ENCODE data around the gene OMA1.

The OMA1 gene

GRCh38 chr1:58571616-58572015 lies 25.1 kb upstream of the OMA1 start:
- no peaks in the 10 kb centered on the region for H3K36me3 ChIP-seq (ENCODE audit: insufficient read depth, low read length)
- H3K4me1 ChIP-seq (ENCODE audit: insufficient read depth, low read length, severe bottlenecking) = no peaks in the 10 kb centered on the region
- H3K27me3 ChIP-seq (ENCODE audit: insufficient read depth, low read length) = no peaks in the 10 kb centered on the region
- no peak overlapping the region for H3K27ac ChIP-seq (ENCODE audit: low read depth, low read length, poor library complexity, severe bottlenecking)
- H3K9ac ChIP-seq (ENCODE audit: low read length) = no peak overlapping the region
- H4K20me1 ChIP-seq (ENCODE audit: insufficient read depth, low read length) = no peaks in the 10 kb centered on the region
- no peak overlapping the region for H3K4me3 ChIP-seq (ENCODE audit: low read depth, low read length, poor library complexity, severe bottlenecking)
- no peak for TF ChIP-seq EZH2 (IDR thresholded peaks at IDR 0.05; ENCODE audit: borderline replicate concordance, low read length)
- no peak for TF ChIP-seq CTCF (IDR thresholded peaks at IDR 0.05; ENCODE audit: low read length)
- H2AFZ ChIP-seq (ENCODE audit: low read length) = no peak overlapping the region
- H3K79me2 ChIP-seq (ENCODE audit: insufficient read depth, low read length) = no peaks in the 10 kb centered on the region
- H3F3A ChIP-seq (ENCODE audit: insufficient read depth, low read length) = no peaks in the 10 kb centered on the region
- H3K4me2 ChIP-seq (ENCODE audit: low read length) = no peak overlapping the region
- no peaks in the 10 kb centered on the region for H3K9me2 ChIP-seq (ENCODE audit: low read depth, low read length)
- H3K9me3 ChIP-seq (ENCODE audit: low read length) = no peaks in the 10 kb centered on the region

- H3F3A ChIP-seq (ENCODE audit: insufficient read depth, low read length) = no peaks in the 10 kb centered on the region
- H3K79me2 ChIP-seq (ENCODE audit: insufficient read depth, low read length) = no peaks in the 10 kb centered on the region
- no peak overlapping the region for H3K4me3 ChIP-seq (ENCODE audit: low read depth, low read length, poor library complexity, severe bottlenecking)
- H4K20me1 ChIP-seq (ENCODE audit: insufficient read depth, low read length) = no peaks in the 10 kb centered on the region
- H3K9ac ChIP-seq (ENCODE audit: low read length) = no peak overlapping the region
- H2AFZ ChIP-seq (ENCODE audit: low read length) = no peak overlapping the region
- H3K9me3 ChIP-seq (ENCODE audit: low read length) = no peaks in the 10 kb centered on the region
- no peaks in the 10 kb centered on the region for H3K9me2 ChIP-seq (ENCODE audit: low read depth, low read length)
- no peak overlapping the region for H3K27ac ChIP-seq (ENCODE audit: low read depth, low read length, poor library complexity, severe bottlenecking)
- no peaks in the 10 kb centered on the region for H3K27me3 ChIP-seq (ENCODE audit: insufficient read depth, low read length)
- no peak overlapping the region for H3K4me2 ChIP-seq (ENCODE audit: low read length)
- TF ChIP-seq CTCF (IDR thresholded peaks at IDR 0.05; ENCODE audit: low read length) (no peak), EZH2 (IDR thresholded peaks at IDR 0.05; ENCODE audit: borderline replicate concordance, low read length) (no peak)
- H3K36me3 ChIP-seq (ENCODE audit: insufficient read depth, low read length) = no peaks in the 10 kb centered on the region
- H3K4me1 ChIP-seq (ENCODE audit: insufficient read depth, low read length, severe bottlenecking) = no peaks in the 10 kb centered on the region
Observed at GRCh38 chr1:58570817-58571216, 24.3 kb upstream of the OMA1 start.

GRCh38 chr1:58570094-58570493 lies 23.6 kb upstream of the OMA1 start:
- H2AFZ ChIP-seq (ENCODE audit: low read length) = no peak overlapping the region
- H4K20me1 ChIP-seq (ENCODE audit: insufficient read depth, low read length) = no peaks in the 10 kb centered on the region
- H3K4me3 ChIP-seq (ENCODE audit: low read depth, low read length, poor library complexity, severe bottlenecking) = no peak overlapping the region
- H3K4me1 ChIP-seq (ENCODE audit: insufficient read depth, low read length, severe bottlenecking) = no peaks in the 10 kb centered on the region
- H3K79me2 ChIP-seq (ENCODE audit: insufficient read depth, low read length) = no peaks in the 10 kb centered on the region
- TF ChIP-seq EZH2 (IDR thresholded peaks at IDR 0.05; ENCODE audit: borderline replicate concordance, low read length) = no peak
- no peak for TF ChIP-seq CTCF (IDR thresholded peaks at IDR 0.05; ENCODE audit: low read length)
- H3K9ac ChIP-seq (ENCODE audit: low read length) = no peak overlapping the region
- no peaks in the 10 kb centered on the region for H3F3A ChIP-seq (ENCODE audit: insufficient read depth, low read length)
- no peaks in the 10 kb centered on the region for H3K27me3 ChIP-seq (ENCODE audit: insufficient read depth, low read length)
- H3K9me2 ChIP-seq (ENCODE audit: low read depth, low read length) = no peaks in the 10 kb centered on the region
- no peak overlapping the region for H3K27ac ChIP-seq (ENCODE audit: low read depth, low read length, poor library complexity, severe bottlenecking)
- H3K36me3 ChIP-seq (ENCODE audit: insufficient read depth, low read length) = no peaks in the 10 kb centered on the region
- no peak overlapping the region for H3K4me2 ChIP-seq (ENCODE audit: low read length)
- H3K9me3 ChIP-seq (ENCODE audit: low read length) = no peaks in the 10 kb centered on the region
